HL-60 (cell line): ENCODE data around the gene C2orf15.

Source experiments
- DNase-seq, 2 experiments: peaks; one replicate each; pipeline ENCODE4 v3.0.0-alpha.2; 2010 to 2020; ENCODE audit warnings: low read depth in 1 of 2, low spot score in 1 of 2
- H3K27ac ChIP-seq: fragments of 250-450 bp; sonication (Bioruptor Pico); replicated peaks from 2 replicates; pipeline ENCODE4 v1.5.1; 2020; ENCODE audit warnings: mild to moderate bottlenecking, moderate library complexity
- H3K27me3 ChIP-seq: fragments of 250-450 bp; sonication (Bioruptor Pico); 2 replicates; pipeline ENCODE4 v1.5.1; 2021; ENCODE audit warnings: mild to moderate bottlenecking, moderate library complexity; ENCODE audit not compliant: insufficient read depth, poor library complexity, severe bottlenecking
- H3K4me3 ChIP-seq: replicated peaks from 2 replicates; pipeline ENCODE4 v1.5.1; 2011; ENCODE audit warnings: mild to moderate bottlenecking, control low read depth, low read length; ENCODE audit not compliant: insufficient read depth
- GABPA ChIP-seq: IDR thresholded peaks from 2 replicates; pipeline ENCODE4 v1.6.1; 2012; ENCODE audit warnings: low read depth
- POLR2AphosphoS5 ChIP-seq: IDR thresholded peaks from 2 replicates; pipeline ENCODE4 v1.6.1; 2012; ENCODE audit warnings: low read depth
- SPI1 ChIP-seq: IDR thresholded peaks from 2 replicates; pipeline ENCODE4 v1.6.1; 2012; ENCODE audit warnings: low read depth, mild to moderate bottlenecking, borderline replicate concordance
- long read RNA-seq: library from polyadenylated mRNA; unstranded; transcript quantifications from one replicate; pipeline ENCODE4 v2.0.0, GENCODE V29; 2020
- TF ChIP-seq, protein P1 (sequence below): IDR thresholded peaks from one replicate; pipeline ENCODE4 v1.5.1; 2011; ENCODE audit warnings: low read length, control low read depth, inconsistent platforms; ENCODE audit not compliant: insufficient read depth
- TF ChIP-seq, protein P2 (sequence below): IDR thresholded peaks from 2 replicates; pipeline ENCODE4 v1.6.1; 2012; ENCODE audit warnings: low read depth; ENCODE audit not compliant: insufficient replicate concordance

Gene C2orf15, protein sequence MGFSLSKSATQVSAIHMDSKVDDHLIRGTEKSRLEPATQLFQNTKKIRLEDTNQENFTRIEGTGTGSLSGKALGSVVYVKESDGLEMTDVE
- long read RNA-seq, transcript C2orf15-201 (4 exons, 1,667 nt), result major isoform, 16 of 17 reads
- long read RNA-seq, partial matches to known transcripts, result 1 of 17 reads
- long read RNA-seq, other reads (novel, unspliced or antisense), result 0 of 17 reads

DNA sequence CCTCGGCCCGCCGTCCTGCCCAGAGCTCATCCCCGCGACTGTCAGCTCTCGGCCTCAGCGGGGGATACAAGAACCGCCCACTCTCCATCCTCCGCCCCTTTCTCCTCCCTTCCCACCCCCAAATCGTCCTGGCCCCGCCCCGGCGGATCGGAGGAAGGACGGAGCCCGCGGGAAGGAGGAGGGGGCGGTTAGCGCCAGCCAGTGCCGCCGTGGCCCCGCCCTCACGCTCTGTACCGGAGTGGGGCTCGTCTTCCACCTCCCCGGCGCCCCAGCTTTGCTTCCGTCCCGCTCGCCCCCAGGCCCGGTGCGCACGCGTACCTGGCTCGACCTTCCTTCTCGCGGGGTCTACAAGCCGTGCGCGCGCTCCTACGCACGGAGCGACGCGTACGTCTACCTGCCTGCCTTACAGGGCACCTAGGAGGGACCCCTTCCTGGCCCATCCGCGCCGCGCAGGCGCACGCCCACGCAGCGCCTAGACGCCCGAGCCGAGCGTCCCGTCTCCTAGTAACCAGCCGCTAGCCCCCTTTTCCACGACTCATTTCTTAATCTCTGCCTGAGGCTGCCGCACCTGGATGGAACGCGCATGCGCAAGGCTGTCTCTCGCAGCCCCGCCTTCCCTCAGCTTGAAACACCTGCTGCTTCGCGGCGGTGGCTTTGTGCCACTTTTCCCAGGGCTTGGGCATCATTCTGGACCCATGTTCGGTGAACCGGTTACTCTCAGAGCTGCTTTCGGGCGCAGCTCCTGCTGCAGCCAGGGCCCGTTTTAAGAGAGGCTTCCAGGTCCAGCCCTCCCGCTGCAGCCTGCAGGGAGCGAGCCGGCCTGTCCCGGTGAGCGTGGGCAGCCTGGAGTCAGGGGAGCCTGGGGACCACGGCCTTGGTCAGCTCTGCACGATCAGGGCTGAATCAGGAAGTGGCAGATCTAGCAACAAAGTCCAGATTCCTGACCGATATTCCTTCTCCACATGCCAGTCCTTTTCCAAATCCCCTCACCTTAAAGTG lies at the start of gene C2orf15:
Gene C2orf15 (plus strand): TSS at position 598 of the 999 bp plus-strand sequence. CDS start 8,852 bp downstream, outside the sequence.
- H3K4me3 ChIP-seq, result peak within 1 kb of the TSS; percentile 99
- H3K27ac ChIP-seq, result peak within 1 kb of the TSS; percentile 57

DNA sequence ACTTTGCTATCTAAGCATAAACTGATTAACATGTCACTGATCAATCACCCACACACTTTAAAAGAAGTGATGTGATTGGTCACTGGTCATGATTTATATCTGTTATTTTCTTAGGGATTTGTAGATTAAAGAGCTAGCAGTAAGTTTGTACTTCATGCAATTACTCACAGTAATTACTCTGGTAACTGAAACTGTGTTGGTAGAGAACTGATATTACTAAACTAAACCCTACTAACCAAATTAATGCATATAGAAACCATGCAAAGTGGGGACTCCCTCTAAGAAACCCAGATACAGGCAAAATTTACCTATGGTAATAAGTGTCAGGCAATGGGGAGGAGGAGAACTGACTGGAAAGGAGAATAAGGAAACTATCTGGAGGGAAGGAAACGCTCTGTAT lies 44.8 kb upstream of the C2orf15 start:
- Histone ChIP-seq H3K4me3 (no peak overlapping the region), H3K27me3 (no peaks in the 10 kb centered on the region), H3K27ac (no peak overlapping the region)
- TF ChIP-seq GABPA, result no peak
- TF ChIP-seq, protein P1, sequence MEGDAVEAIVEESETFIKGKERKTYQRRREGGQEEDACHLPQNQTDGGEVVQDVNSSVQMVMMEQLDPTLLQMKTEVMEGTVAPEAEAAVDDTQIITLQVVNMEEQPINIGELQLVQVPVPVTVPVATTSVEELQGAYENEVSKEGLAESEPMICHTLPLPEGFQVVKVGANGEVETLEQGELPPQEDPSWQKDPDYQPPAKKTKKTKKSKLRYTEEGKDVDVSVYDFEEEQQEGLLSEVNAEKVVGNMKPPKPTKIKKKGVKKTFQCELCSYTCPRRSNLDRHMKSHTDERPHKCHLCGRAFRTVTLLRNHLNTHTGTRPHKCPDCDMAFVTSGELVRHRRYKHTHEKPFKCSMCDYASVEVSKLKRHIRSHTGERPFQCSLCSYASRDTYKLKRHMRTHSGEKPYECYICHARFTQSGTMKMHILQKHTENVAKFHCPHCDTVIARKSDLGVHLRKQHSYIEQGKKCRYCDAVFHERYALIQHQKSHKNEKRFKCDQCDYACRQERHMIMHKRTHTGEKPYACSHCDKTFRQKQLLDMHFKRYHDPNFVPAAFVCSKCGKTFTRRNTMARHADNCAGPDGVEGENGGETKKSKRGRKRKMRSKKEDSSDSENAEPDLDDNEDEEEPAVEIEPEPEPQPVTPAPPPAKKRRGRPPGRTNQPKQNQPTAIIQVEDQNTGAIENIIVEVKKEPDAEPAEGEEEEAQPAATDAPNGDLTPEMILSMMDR, result no peak
- TF ChIP-seq, protein P2, sequence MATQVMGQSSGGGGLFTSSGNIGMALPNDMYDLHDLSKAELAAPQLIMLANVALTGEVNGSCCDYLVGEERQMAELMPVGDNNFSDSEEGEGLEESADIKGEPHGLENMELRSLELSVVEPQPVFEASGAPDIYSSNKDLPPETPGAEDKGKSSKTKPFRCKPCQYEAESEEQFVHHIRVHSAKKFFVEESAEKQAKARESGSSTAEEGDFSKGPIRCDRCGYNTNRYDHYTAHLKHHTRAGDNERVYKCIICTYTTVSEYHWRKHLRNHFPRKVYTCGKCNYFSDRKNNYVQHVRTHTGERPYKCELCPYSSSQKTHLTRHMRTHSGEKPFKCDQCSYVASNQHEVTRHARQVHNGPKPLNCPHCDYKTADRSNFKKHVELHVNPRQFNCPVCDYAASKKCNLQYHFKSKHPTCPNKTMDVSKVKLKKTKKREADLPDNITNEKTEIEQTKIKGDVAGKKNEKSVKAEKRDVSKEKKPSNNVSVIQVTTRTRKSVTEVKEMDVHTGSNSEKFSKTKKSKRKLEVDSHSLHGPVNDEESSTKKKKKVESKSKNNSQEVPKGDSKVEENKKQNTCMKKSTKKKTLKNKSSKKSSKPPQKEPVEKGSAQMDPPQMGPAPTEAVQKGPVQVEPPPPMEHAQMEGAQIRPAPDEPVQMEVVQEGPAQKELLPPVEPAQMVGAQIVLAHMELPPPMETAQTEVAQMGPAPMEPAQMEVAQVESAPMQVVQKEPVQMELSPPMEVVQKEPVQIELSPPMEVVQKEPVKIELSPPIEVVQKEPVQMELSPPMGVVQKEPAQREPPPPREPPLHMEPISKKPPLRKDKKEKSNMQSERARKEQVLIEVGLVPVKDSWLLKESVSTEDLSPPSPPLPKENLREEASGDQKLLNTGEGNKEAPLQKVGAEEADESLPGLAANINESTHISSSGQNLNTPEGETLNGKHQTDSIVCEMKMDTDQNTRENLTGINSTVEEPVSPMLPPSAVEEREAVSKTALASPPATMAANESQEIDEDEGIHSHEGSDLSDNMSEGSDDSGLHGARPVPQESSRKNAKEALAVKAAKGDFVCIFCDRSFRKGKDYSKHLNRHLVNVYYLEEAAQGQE, result no peak
- no peak for TF ChIP-seq POLR2AphosphoS5
- no peak for TF ChIP-seq SPI1
- no peak for DNase-seq

More for the DNA sequence above, at the start of gene C2orf15:
- no peaks in the 10 kb centered on the region for H3K27me3 ChIP-seq
- TF ChIP-seq, protein P2, result no peak
- 0 out of 2 replicates have a peak, but pooled peaks have one; percentile 1 for TF ChIP-seq SPI1
- DNase-seq, result peak; percentile 78 to 94

DNA sequence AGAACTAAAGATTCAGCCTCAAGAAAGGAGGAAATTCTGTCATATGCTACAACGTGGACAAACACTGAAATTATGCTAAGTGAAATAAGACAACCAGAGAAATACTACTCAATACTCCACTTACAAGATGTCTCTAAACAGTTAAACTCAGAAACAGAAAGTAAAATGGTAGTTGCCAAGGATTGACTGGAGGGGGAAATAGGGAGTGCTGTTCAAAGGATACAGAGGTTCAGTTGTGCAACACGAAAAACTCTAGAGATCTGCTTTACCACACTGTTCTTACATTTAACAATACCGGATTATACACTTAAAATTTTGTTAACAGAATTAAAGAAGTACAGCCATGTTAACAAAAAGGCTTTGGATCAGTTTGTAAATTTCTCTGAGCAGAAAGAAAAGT lies 39.8 kb upstream of the C2orf15 start:
- Histone ChIP-seq H3K4me3 (no peak overlapping the region), H3K27ac (no peak overlapping the region), H3K27me3 (no peaks in the 10 kb centered on the region)
- no peak for TF ChIP-seq SPI1
- TF ChIP-seq, protein P1, result no peak
- TF ChIP-seq, protein P2, result no peak
- no peak for TF ChIP-seq POLR2AphosphoS5
- TF ChIP-seq GABPA, result no peak
- DNase-seq, result peak in 1 of 2 experiments; percentile 23
